Caco-2 (cell line): ENCODE data around the gene OR1L6. TPM values are rescaled to one million over a fixed set of nuclear protein-coding genes. Genes with fewer than 3 reads are reported as not detected.

Experiments
- BruUV-seq: library from RNA; stranded (reverse); fragments of 400-500 nt; replicated peaks from 2 replicates; lab custom pipeline; 2021; lab: Mats Ljungman, UMichigan
- CTCF ChIA-PET: fragments of 300-600 bp; sonication (Branson Sonifier 250); formaldehyde crosslinking; loops from one replicate; lab custom pipeline; 2022; ENCODE audit warnings: antibody characterized with exemption; lab: Charles Lee
- POLR2A ChIA-PET: fragments of 300-600 bp; sonication (Branson Sonifier 250); formaldehyde crosslinking; loops from one replicate; lab custom pipeline; 2022; ENCODE audit warnings: antibody characterized with exemption; lab: Charles Lee
- DNase-seq, 2 experiments: peaks; one replicate each; pipeline versions ENCODE4 v3.0.0 to v3.0.0-alpha.2; 2020 to 2022
- H3K27me3 ChIP-seq: replicated peaks from 2 replicates; pipeline ENCODE4 v1.6.0; 2011; ENCODE audit warnings: low read length; ENCODE audit not compliant: control insufficient read depth, insufficient read depth
- H3K36me3 ChIP-seq: 2 replicates; pipeline ENCODE4 v1.5.1; 2011; ENCODE audit warnings: low read length; ENCODE audit not compliant: control insufficient read depth, insufficient read depth
- H3K4me1 ChIP-seq: fragments of 250-450 bp; sonication (Bioruptor Pico); 2 replicates; pipeline ENCODE4 v1.5.1; 2020; ENCODE audit warnings: mild to moderate bottlenecking
- H3K4me3 ChIP-seq: 2 replicates; pipeline ENCODE4 v1.5.1; 2011; ENCODE audit warnings: low read depth, mild to moderate bottlenecking, control low read depth, low read length
- H3K9me3 ChIP-seq: fragments of 250-450 bp; sonication (Bioruptor Pico); 2 replicates; pipeline ENCODE4 v1.5.1; 2020; ENCODE audit warnings: mild to moderate bottlenecking, moderate library complexity
- H3K27ac Mint-ChIP-seq: one replicate; pipeline ENCODE4 v1.8.0; 2022; ENCODE audit warnings: mixed read lengths; ENCODE audit not compliant: unreplicated experiment
- H3K27me3 Mint-ChIP-seq: one replicate; pipeline ENCODE4 v1.8.0; 2022; ENCODE audit warnings: mixed read lengths; ENCODE audit not compliant: insufficient read depth, unreplicated experiment
- H3K36me3 Mint-ChIP-seq: one replicate; pipeline ENCODE4 v1.8.0; 2022; ENCODE audit warnings: mild to moderate bottlenecking, mixed read lengths; ENCODE audit not compliant: insufficient read depth, unreplicated experiment
- H3K4me1 Mint-ChIP-seq: one replicate; pipeline ENCODE4 v1.8.0; 2022; ENCODE audit warnings: low read depth, mixed read lengths; ENCODE audit not compliant: unreplicated experiment
- H3K4me3 Mint-ChIP-seq: one replicate; pipeline ENCODE4 v1.8.0; 2022; ENCODE audit warnings: mild to moderate bottlenecking, moderate library complexity, mixed read lengths; ENCODE audit not compliant: unreplicated experiment
- H3K9me3 Mint-ChIP-seq: one replicate; pipeline ENCODE4 v1.8.0; 2022; ENCODE audit warnings: mixed read lengths; ENCODE audit not compliant: unreplicated experiment
- CTCF ChIP-seq, 2 experiments: fragments of 200-600 bp in 1 of 2; IDR thresholded peaks; 1 replicate in 1 of 2; 2 replicates in 1 of 2; pipeline versions ENCODE4 v1.5.1 to v1.8.0; 2011 to 2022; ENCODE audit warnings: antibody characterized with exemption in 1 of 2, control low read depth in 1 of 2, inconsistent platforms in 1 of 2, low read depth in 1 of 2, low read length in 1 of 2, mild to moderate bottlenecking in 1 of 2, moderate library complexity in 1 of 2; ENCODE audit not compliant: insufficient read depth in 1 of 2, severe bottlenecking in 1 of 2, unreplicated experiment in 1 of 2
- intact Hi-C: fragments of 100-400 bp; cut with micrococcal nuclease; formaldehyde crosslinking; loops from one replicate; pipeline ENCODE4 v1.10.0; 2022; ENCODE audit not compliant: unreplicated experiment
- total RNA-seq: library from RNA; stranded (reverse); gene quantifications from 2 replicates; pipeline ENCODE4 v1.2.3, GENCODE V29; 2022

The OR1L6 gene
- total RNA-seq, 1 experiment from 2014 or later = not detected

DNA sequence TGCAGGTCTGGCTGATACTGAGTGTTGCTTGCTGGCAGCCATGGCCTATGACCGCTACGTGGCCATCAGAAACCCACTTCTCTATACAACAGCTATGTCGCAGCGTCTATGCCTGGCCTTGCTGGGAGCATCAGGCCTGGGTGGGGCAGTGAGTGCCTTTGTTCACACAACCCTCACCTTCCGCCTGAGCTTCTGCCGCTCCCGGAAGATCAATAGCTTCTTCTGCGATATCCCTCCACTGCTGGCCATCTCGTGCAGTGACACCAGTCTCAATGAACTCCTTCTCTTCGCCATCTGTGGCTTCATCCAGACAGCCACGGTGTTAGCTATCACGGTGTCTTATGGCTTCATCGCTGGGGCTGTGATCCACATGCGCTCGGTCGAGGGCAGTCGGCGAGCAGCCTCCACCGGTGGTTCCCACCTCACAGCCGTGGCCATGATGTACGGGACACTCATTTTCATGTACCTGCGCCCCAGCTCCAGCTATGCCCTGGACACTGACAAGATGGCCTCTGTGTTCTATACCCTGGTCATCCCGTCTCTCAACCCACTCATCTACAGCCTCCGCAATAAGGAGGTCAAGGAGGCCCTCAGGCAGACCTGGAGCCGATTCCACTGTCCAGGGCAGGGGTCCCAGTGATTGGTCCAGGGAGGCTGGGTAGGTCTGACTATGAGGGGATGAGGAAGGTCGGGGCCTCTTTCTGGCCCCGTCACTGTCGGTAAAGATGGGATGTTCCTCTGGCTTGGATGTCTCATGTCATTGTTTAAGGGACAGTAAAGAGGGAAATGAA is 47.3 kb downstream of the OR1L6 start:
- no peaks in the 10 kb centered on the region for H3K27me3 ChIP-seq
- H3K4me1 ChIP-seq = peaks cover 11% of the 10 kb centered on the region
- BruUV-seq = no TSS peak
- no peaks in the 10 kb centered on the region for H3K36me3 ChIP-seq
- Mint-ChIP-seq H3K4me3 (no peak overlapping the region), H3K9me3 (no peaks in the 10 kb centered on the region), H3K36me3 (no peaks in the 10 kb centered on the region), H3K4me1 (peaks cover 7% of the 10 kb centered on the region), H3K27me3 (no peaks in the 10 kb centered on the region), H3K27ac (no peak overlapping the region)
- DNase-seq = no peak
- H3K9me3 ChIP-seq = no peaks in the 10 kb centered on the region
- POLR2A ChIA-PET = no interaction called here
- intact Hi-C loops = no loop called here
- TF ChIP-seq CTCF (IDR thresholded peaks at IDR 0.05; ENCODE audit: insufficient read depth in 1 of 2, low read depth in 1 of 2, low read length in 1 of 2, severe bottlenecking in 1 of 2, unreplicated experiment in 1 of 2) = no peak
- H3K4me3 ChIP-seq = no peak overlapping the region
- CTCF ChIA-PET = interaction anchor here (0.6 kb wide), 1 partner anchor 34 kb away, joined by 4 read pairs; no protein-coding TSS in a partner anchor

- Histone ChIP-seq H3K4me1 (no peaks in the 10 kb centered on the region), H3K36me3 (no peaks in the 10 kb centered on the region), H3K9me3 (no peaks in the 10 kb centered on the region), H3K4me3 (no peak overlapping the region), H3K27me3 (no peaks in the 10 kb centered on the region)
- no peaks in the 10 kb centered on the region for H3K27me3 Mint-ChIP-seq
- no peaks in the 10 kb centered on the region for H3K4me1 Mint-ChIP-seq
- no TSS peak for BruUV-seq
- no peaks in the 10 kb centered on the region for H3K36me3 Mint-ChIP-seq
- no peaks in the 10 kb centered on the region for H3K9me3 Mint-ChIP-seq
- DNase-seq = no peak
- intact Hi-C loops = no loop called here
- no peak for TF ChIP-seq CTCF (IDR thresholded peaks at IDR 0.05; ENCODE audit: insufficient read depth in 1 of 2, low read depth in 1 of 2, low read length in 1 of 2, severe bottlenecking in 1 of 2, unreplicated experiment in 1 of 2)
- ChIA-PET CTCF (no interaction called here), POLR2A (no interaction called here)
- H3K27ac Mint-ChIP-seq = no peak overlapping the region
- H3K4me3 Mint-ChIP-seq = no peak overlapping the region
Measured at GRCh38 chr9:122791872-122792669, 50.0 kb downstream of the OR1L6 start.

GRCh38 chr9:122797316-122798063 is 55.4 kb downstream of the OR1L6 start:
- Histone ChIP-seq H3K9me3 (no peaks in the 10 kb centered on the region), H3K27me3 (no peaks in the 10 kb centered on the region), H3K36me3 (no peaks in the 10 kb centered on the region), H3K4me3 (no peak overlapping the region), H3K4me1 (no peaks in the 10 kb centered on the region)
- POLR2A ChIA-PET = no interaction called here
- H3K27me3 Mint-ChIP-seq = no peaks in the 10 kb centered on the region
- no TSS peak for BruUV-seq
- no peak for DNase-seq
- no peak overlapping the region for H3K4me3 Mint-ChIP-seq
- H3K27ac Mint-ChIP-seq = no peak overlapping the region
- TF ChIP-seq CTCF (IDR thresholded peaks at IDR 0.05; ENCODE audit: insufficient read depth in 1 of 2, low read depth in 1 of 2, low read length in 1 of 2, severe bottlenecking in 1 of 2, unreplicated experiment in 1 of 2) = no peak
- CTCF ChIA-PET = no interaction called here
- H3K9me3 Mint-ChIP-seq = no peaks in the 10 kb centered on the region
- peaks cover 5% of the 10 kb centered on the region for H3K36me3 Mint-ChIP-seq
- H3K4me1 Mint-ChIP-seq = no peaks in the 10 kb centered on the region
- intact Hi-C loops = no loop called here
